ENCODE data around the gene TOB1. TPM values are rescaled to one million over a fixed set of nuclear protein-coding genes. Genes with fewer than 3 reads are reported as not detected.
A peak's percentile ranks its signal among the peaks of the same experiment; 100 is the strongest.

TOB1 gene
- total and polyA plus RNA-seq, 12 donors: 15.6 to 134 (median 97.8) TPM

- no peak for TF ChIP-seq CTCF (IDR thresholded peaks at IDR 0.05)
- intact Hi-C loops (cut with DNase I): no loop called here
Measured at GRCh38 chr17:50818261-50818660, 47.9 kb downstream of the TOB1 start.

GRCh38 chr17:50817838-50818237 is 48.3 kb downstream of the TOB1 start:
- Histone ChIP-seq H3K4me1 (peaks cover 0 to 7% (median 0%) of the 10 kb centered on the region in 9 donors), H3K27me3 (peaks cover 0 to 7% (median 0%) of the 10 kb centered on the region in 7 donors), H3K9me3 (peaks cover 0 to 5% (median 0%) of the 10 kb centered on the region in 11 donors), H3K4me3 (no peak overlapping the region), H3K36me3 (no peaks in the 10 kb centered on the region), H3K27ac (no peak overlapping the region)
- 51 to 57% methylated on average over 7 of the region's 7 CpGs for WGBS, 2 donors
- intact Hi-C loops (cut with DNase I): loop anchor here in 1 of 10 donors (1.0 kb wide), 1 partner anchor 24 kb away; no protein-coding TSS in a partner anchor
- DNase-seq (no peak), ATAC-seq (no peak)
- no peak for TF ChIP-seq CTCF (IDR thresholded peaks at IDR 0.05)

More at GRCh38 chr17:50818261-50818660, 47.9 kb downstream of the TOB1 start:
- WGBS, 2 donors: 90 to 92% methylated on average over 4 of the region's 4 CpGs
- Histone ChIP-seq H3K36me3 (no peaks in the 10 kb centered on the region), H3K9me3 (peaks cover 0 to 8% (median 0%) of the 10 kb centered on the region in 11 donors), H3K27ac (no peak overlapping the region), H3K4me3 (no peak overlapping the region), H3K4me1 (peaks cover 0 to 7% (median 0%) of the 10 kb centered on the region in 9 donors), H3K27me3 (peaks cover 0 to 7% (median 0%) of the 10 kb centered on the region in 7 donors)
- DNase-seq: no peak
- ATAC-seq: no peak

- Histone ChIP-seq H3K27ac (no peak overlapping the region), H3K9me3 (no peaks in the 10 kb centered on the region), H3K4me1 (peaks cover 0 to 7% (median 0%) of the 10 kb centered on the region in 9 donors), H3K27me3 (peaks cover 0 to 7% (median 0%) of the 10 kb centered on the region in 7 donors), H3K4me3 (peak overlapping the region in 3 of 10 donors; percentile 12 to 24 (median 17)), H3K36me3 (no peaks in the 10 kb centered on the region)
- peak; percentile 43 to 85 (median 75) for ATAC-seq
- WGBS, 2 donors: 25 to 30% methylated on average over 27 of the region's 27 CpGs
- TF ChIP-seq CTCF (IDR thresholded peaks at IDR 0.05): peak; percentile 68 to 87 (median 81)
- peak; percentile 29 to 66 for DNase-seq
- intact Hi-C loops (cut with DNase I): loop anchor here in 1 of 10 donors (1.0 kb wide), 1 partner anchor 25 kb away; no protein-coding TSS in a partner anchor
Measured at GRCh38 chr17:50816771-50817751, 49.1 kb downstream of the TOB1 start.

GRCh38 chr17:50816271-50816670 is 49.9 kb downstream of the TOB1 start:
- ATAC-seq (no peak), DNase-seq (no peak)
- H3K27ac ChIP-seq: no peak overlapping the region
- whole genome bisulfite sequencing, 2 donors: 81 to 91% methylated on average over 5 of the region's 5 CpGs
- H3K4me3 ChIP-seq: no peak overlapping the region
- no peaks in the 10 kb centered on the region for H3K36me3 ChIP-seq
- peaks cover 0 to 7% (median 0%) of the 10 kb centered on the region in 9 donors for H3K4me1 ChIP-seq
- peaks cover 0 to 7% (median 0%) of the 10 kb centered on the region in 7 donors for H3K27me3 ChIP-seq
- intact Hi-C loops (cut with DNase I): no loop called here
- TF ChIP-seq CTCF (IDR thresholded peaks at IDR 0.05): no peak
- no peaks in the 10 kb centered on the region for H3K9me3 ChIP-seq

Data from heart right ventricle (tissue), 16 donors.